HCT116 (cell line): Measurements from ENCODE around the gene CDX1. TPM values are rescaled to one million over a fixed set of nuclear protein-coding genes. Genes with fewer than 3 reads are reported as not detected.
A peak's percentile ranks its signal among the peaks of the same experiment; 100 is the strongest.

ENCODE experiments used
- ATAC-seq: fragments of 200-7000 bp; cut with Tn5 transposase; 2 replicates; pipeline ENCODE4 v1.9.1; 2020; ENCODE audit warnings: mild to moderate bottlenecking, moderate library complexity
- BruUV-seq: library from RNA; stranded (reverse); fragments of 400-500 nt; replicated peaks from 2 replicates; lab custom pipeline; 2021; lab: Mats Ljungman, UMichigan
- CTCF ChIA-PET: fragments of 300-600 bp; sonication (Branson Sonifier 250); formaldehyde crosslinking; loops from one replicate; lab custom pipeline; 2021; ENCODE audit warnings: antibody characterized with exemption; lab: Charles Lee
- POLR2A ChIA-PET: fragments of 300-600, 350-600 bp; sonication (Branson Sonifier 250); formaldehyde crosslinking; loops from one replicate; lab custom pipeline; 2021; ENCODE audit warnings: antibody characterized with exemption; lab: Charles Lee
- RAD21 ChIA-PET, 2 experiments: fragments of 300-600 bp; sonication (Branson Sonifier 250); formaldehyde crosslinking; loops; one replicate each; lab custom pipeline; 2023; ENCODE audit warnings: low total read pairs in 2 of 2; ENCODE audit not compliant: uncharacterized antibody in 2 of 2, unreplicated experiment in 2 of 2, low non-redundant PET in 1 of 2; lab: Charles Lee
- DNase-seq: peaks from one replicate; pipeline ENCODE4 v3.0.0-alpha.2; 2010; ENCODE audit warnings: low read depth, low spot score
- H2AFZ ChIP-seq: fragments of 200-600 bp; shearing (Covaris generic), sonication (generic); 2 replicates; pipeline ENCODE4 v1.6.1; 2017; ENCODE audit warnings: low read depth, mixed run types, mixed read lengths, antibody characterized with exemption, low read length; ENCODE audit not compliant: poor library complexity, severe bottlenecking
- H3K27ac ChIP-seq: 2 replicates; pipeline ENCODE4 v1.5.1; 2012; ENCODE audit warnings: low read depth, low read length
- H3K27me3 ChIP-seq: fragments of 200-600 bp; sonication (generic); 2 replicates; pipeline ENCODE4 v1.6.1; 2016; ENCODE audit warnings: mixed run types, low read length, mixed read lengths; ENCODE audit not compliant: insufficient read depth
- H3K36me3 ChIP-seq, 2 experiments: fragments of 200-500 bp in 1 of 2; fragments of 200-600 bp in 1 of 2; sonication (Bioruptor generic) in 1 of 2; sonication (generic) in 1 of 2; 2 replicates each; pipeline versions ENCODE4 v1.5.1 to v1.6.1; 2014 to 2016; ENCODE audit warnings: low read length in 2 of 2, inconsistent platforms in 1 of 2, mixed read lengths in 1 of 2, mixed run types in 1 of 2; ENCODE audit not compliant: insufficient read depth in 2 of 2, control insufficient read depth in 1 of 2
- H3K4me1 ChIP-seq, 2 experiments: fragments of 200-600 bp in 1 of 2; sonication (generic) in 1 of 2; 2 replicates each; pipeline versions ENCODE4 v1.5.1 to v1.6.1; 2012 to 2017; ENCODE audit warnings: low read length in 2 of 2, inconsistent platforms in 1 of 2, mild to moderate bottlenecking in 1 of 2, mixed read lengths in 1 of 2, mixed run types in 1 of 2, moderate library complexity in 1 of 2; ENCODE audit not compliant: insufficient read depth in 2 of 2, control insufficient read depth in 1 of 2
- H3K4me2 ChIP-seq: fragments of 200-600 bp; sonication (generic); 2 replicates; pipeline ENCODE4 v1.6.1; 2017; ENCODE audit warnings: mixed run types, low read length, mixed read lengths
- H3K4me3 ChIP-seq, 2 experiments: fragments of 200-600 bp in 1 of 2; sonication (generic) in 1 of 2; replicated peaks in 1 of 2; 2 replicates each; pipeline ENCODE4 v1.5.1; 2011 to 2016; ENCODE audit warnings: low read length in 2 of 2, control low read depth in 1 of 2, low read depth in 1 of 2, mild to moderate bottlenecking in 1 of 2, mixed read lengths in 1 of 2, mixed run types in 1 of 2
- H3K79me2 ChIP-seq: fragments of 200-600 bp; sonication (generic); 2 replicates; pipeline ENCODE4 v1.6.1; 2017; ENCODE audit warnings: mild to moderate bottlenecking, mixed run types, low read length, moderate library complexity, mixed read lengths; ENCODE audit not compliant: insufficient read depth
- H3K9ac ChIP-seq: fragments of 200-600 bp; sonication (generic); 2 replicates; pipeline ENCODE4 v1.6.1; 2016; ENCODE audit warnings: low read length, mixed read lengths
- H3K9me2 ChIP-seq: fragments of 200-600 bp; sonication (generic), shearing (Covaris generic); 2 replicates; pipeline ENCODE4 v1.6.1; 2017; ENCODE audit warnings: mixed run types, mild to moderate bottlenecking, moderate library complexity; ENCODE audit not compliant: insufficient read depth
- H3K9me3 ChIP-seq, 2 experiments: fragments of 200-500 bp in 1 of 2; fragments of 200-600 bp in 1 of 2; sonication (Bioruptor generic) in 1 of 2; sonication (generic) in 1 of 2; 2 replicates each; pipeline ENCODE4 v1.6.1; 2014 to 2017; ENCODE audit warnings: low read length in 2 of 2, mixed read lengths in 2 of 2, inconsistent platforms in 1 of 2, low read depth in 1 of 2, mild to moderate bottlenecking in 1 of 2, mixed run types in 1 of 2, moderate library complexity in 1 of 2; ENCODE audit not compliant: control insufficient read depth in 1 of 2, insufficient read depth in 1 of 2
- H4K20me1 ChIP-seq: fragments of 200-600 bp; sonication (generic), shearing (Covaris generic); 2 replicates; pipeline ENCODE4 v1.6.1; 2017; ENCODE audit warnings: mixed run types, mild to moderate bottlenecking, moderate library complexity; ENCODE audit not compliant: insufficient read depth
- ATF3 ChIP-seq: IDR thresholded peaks from 2 replicates; pipeline ENCODE4 v1.6.1; 2012
- CBX3 ChIP-seq: IDR thresholded peaks from 2 replicates; pipeline ENCODE4 v1.6.1; 2012; ENCODE audit warnings: low read depth
- CEBPB ChIP-seq: IDR thresholded peaks from 2 replicates; pipeline ENCODE4 v1.6.1; 2012; ENCODE audit warnings: low read depth
- EGR1 ChIP-seq: IDR thresholded peaks from 2 replicates; pipeline ENCODE4 v1.6.1; 2012; ENCODE audit warnings: low read depth
- ELF1 ChIP-seq: IDR thresholded peaks from 2 replicates; pipeline ENCODE4 v1.6.1; 2012; ENCODE audit warnings: low read depth, borderline replicate concordance
- EZH2 ChIP-seq: fragments of 200-600 bp; sonication (generic); IDR thresholded peaks from 2 replicates; pipeline ENCODE4 v1.6.1; 2017; ENCODE audit warnings: antibody characterized with exemption, mixed run types
- FOSL1 ChIP-seq: IDR thresholded peaks from 2 replicates; pipeline ENCODE4 v1.6.1; 2012; ENCODE audit warnings: low read depth
- POLR2A ChIP-seq: IDR thresholded peaks from 2 replicates; pipeline ENCODE4 v1.7.0; 2011; ENCODE audit warnings: borderline replicate concordance; ENCODE audit not compliant: insufficient read depth, insufficient read length; ENCODE audit errors: extremely low read depth
- POLR2AphosphoS5 ChIP-seq: IDR thresholded peaks from 2 replicates; pipeline ENCODE4 v1.6.1; 2011; ENCODE audit warnings: mild to moderate bottlenecking, low read depth, low read length, moderate library complexity
- RAD21 ChIP-seq: IDR thresholded peaks from 2 replicates; pipeline ENCODE4 v1.6.1; 2012; ENCODE audit warnings: low read depth, mild to moderate bottlenecking
- SIN3A ChIP-seq: IDR thresholded peaks from 2 replicates; pipeline ENCODE4 v1.6.1; 2012; ENCODE audit warnings: low read depth
- TCF7L2 ChIP-seq: IDR thresholded peaks from 2 replicates; pipeline ENCODE4 v1.7.0; 2011; ENCODE audit warnings: borderline replicate concordance, inconsistent platforms; ENCODE audit not compliant: insufficient read depth, insufficient read length; ENCODE audit errors: extremely low read depth
- ZBTB33 ChIP-seq: IDR thresholded peaks from 2 replicates; pipeline ENCODE4 v1.6.1; 2011; ENCODE audit warnings: mild to moderate bottlenecking, low read length, moderate library complexity; ENCODE audit not compliant: insufficient replicate concordance; ENCODE audit errors: extremely low read depth
- ZFX ChIP-seq: fragments of 450-650 bp; IDR thresholded peaks from 2 replicates; pipeline ENCODE4 v1.6.1; 2017
- intact Hi-C: fragments of 100-400 bp; cut with micrococcal nuclease; formaldehyde crosslinking; loops from 2 replicates; pipeline ENCODE4 v1.10.0; 2022
- total RNA-seq: library from RNA; stranded (reverse); gene quantifications from one replicate; pipeline ENCODE4 v1.2.1, GENCODE V29; 2021; ENCODE audit not compliant: unreplicated experiment
- TF ChIP-seq, protein P1 (sequence below): IDR thresholded peaks from 2 replicates; pipeline ENCODE4 v1.6.1; 2012
- TF ChIP-seq, protein P2 (sequence below), 3 experiments: fragments of 200-600 bp in 1 of 3; sonication (generic) in 1 of 3; IDR thresholded peaks in 2 of 3; conservative IDR thresholded peaks in 1 of 3; 2 replicates each; pipeline ENCODE4 v1.5.1; 2012 to 2017; ENCODE audit warnings: low read depth in 2 of 3, low read length in 2 of 3, antibody characterized with exemption in 1 of 3, borderline replicate concordance in 1 of 3, control low read depth in 1 of 3, mild to moderate bottlenecking in 1 of 3, mixed read lengths in 1 of 3, mixed run types in 1 of 3, moderate library complexity in 1 of 3; ENCODE audit not compliant: insufficient read depth in 1 of 3

Gene CDX1
- total RNA-seq, 1 experiment from 2014 or later: not detected

- DNase-seq (no peak), ATAC-seq (peak; percentile 41)
- ChIA-PET CTCF (no interaction called here), RAD21 (no interaction called here), POLR2A (no interaction called here)
- Histone ChIP-seq H2AFZ (no peak overlapping the region), H4K20me1 (no peaks in the 10 kb centered on the region), H3K9ac (no peak overlapping the region), H3K4me1 (no peaks in the 10 kb centered on the region; a peak in 1 of 4 replicates), H3K36me3 (no peaks in the 10 kb centered on the region), H3K79me2 (no peaks in the 10 kb centered on the region), H3K4me3 (no peak overlapping the region), H3K27ac (no peak overlapping the region), H3K9me3 (no peaks in the 10 kb centered on the region), H3K27me3 (no peaks in the 10 kb centered on the region), H3K4me2 (no peak overlapping the region), H3K9me2 (no peaks in the 10 kb centered on the region)
- intact Hi-C loops: no loop called here
- TF ChIP-seq CEBPB (no peak), ELF1 (no peak), EZH2 (no peak), RAD21 (no peak), EGR1 (no peak), POLR2AphosphoS5 (no peak)
- TF ChIP-seq, protein P1, sequence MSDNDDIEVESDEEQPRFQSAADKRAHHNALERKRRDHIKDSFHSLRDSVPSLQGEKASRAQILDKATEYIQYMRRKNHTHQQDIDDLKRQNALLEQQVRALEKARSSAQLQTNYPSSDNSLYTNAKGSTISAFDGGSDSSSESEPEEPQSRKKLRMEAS: no peak
- no TSS peak for BruUV-seq
Measured at GRCh38 chr5:150153957-150154617, 12.5 kb upstream of the CDX1 start.

- no peaks in the 10 kb centered on the region; a peak in 1 of 4 replicates for H3K4me1 ChIP-seq
- no peaks in the 10 kb centered on the region for H3K9me2 ChIP-seq
- no peak overlapping the region for H2AFZ ChIP-seq
- H4K20me1 ChIP-seq: no peaks in the 10 kb centered on the region
- H3K27ac ChIP-seq: no peak overlapping the region
- H3K9ac ChIP-seq: no peak overlapping the region
- no peak overlapping the region for H3K4me3 ChIP-seq
- BruUV-seq: no TSS peak
- CTCF ChIA-PET: no interaction called here
- ATAC-seq: no peak
- H3K36me3 ChIP-seq: no peaks in the 10 kb centered on the region
- POLR2A ChIA-PET: no interaction called here
- H3K79me2 ChIP-seq: no peaks in the 10 kb centered on the region
- intact Hi-C loops: no loop called here
- no peaks in the 10 kb centered on the region for H3K9me3 ChIP-seq
- no peak overlapping the region for H3K4me2 ChIP-seq
- RAD21 ChIA-PET: no interaction called here
- DNase-seq: no peak
- H3K27me3 ChIP-seq: no peaks in the 10 kb centered on the region
- TF ChIP-seq POLR2AphosphoS5 (no peak), EZH2 (no peak), CBX3 (no peak), EGR1 (no peak), SIN3A (no peak), ZBTB33 (no peak), ZFX (no peak), ELF1 (no peak), ATF3 (no peak), TCF7L2 (no peak), FOSL1 (no peak), POLR2A (no peak)
- TF ChIP-seq, protein P2, sequence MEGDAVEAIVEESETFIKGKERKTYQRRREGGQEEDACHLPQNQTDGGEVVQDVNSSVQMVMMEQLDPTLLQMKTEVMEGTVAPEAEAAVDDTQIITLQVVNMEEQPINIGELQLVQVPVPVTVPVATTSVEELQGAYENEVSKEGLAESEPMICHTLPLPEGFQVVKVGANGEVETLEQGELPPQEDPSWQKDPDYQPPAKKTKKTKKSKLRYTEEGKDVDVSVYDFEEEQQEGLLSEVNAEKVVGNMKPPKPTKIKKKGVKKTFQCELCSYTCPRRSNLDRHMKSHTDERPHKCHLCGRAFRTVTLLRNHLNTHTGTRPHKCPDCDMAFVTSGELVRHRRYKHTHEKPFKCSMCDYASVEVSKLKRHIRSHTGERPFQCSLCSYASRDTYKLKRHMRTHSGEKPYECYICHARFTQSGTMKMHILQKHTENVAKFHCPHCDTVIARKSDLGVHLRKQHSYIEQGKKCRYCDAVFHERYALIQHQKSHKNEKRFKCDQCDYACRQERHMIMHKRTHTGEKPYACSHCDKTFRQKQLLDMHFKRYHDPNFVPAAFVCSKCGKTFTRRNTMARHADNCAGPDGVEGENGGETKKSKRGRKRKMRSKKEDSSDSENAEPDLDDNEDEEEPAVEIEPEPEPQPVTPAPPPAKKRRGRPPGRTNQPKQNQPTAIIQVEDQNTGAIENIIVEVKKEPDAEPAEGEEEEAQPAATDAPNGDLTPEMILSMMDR (IDR thresholded peaks at IDR 0.05 in 2 of 3, conservative IDR thresholded peaks at IDR 0.05 in 1 of 3; ENCODE audit: borderline replicate concordance in 1 of 3, insufficient read depth in 1 of 3, low read depth in 2 of 3, low read length in 2 of 3): no peak
- TF ChIP-seq, protein P1: no peak
Measured at GRCh38 chr5:150154618-150155128, 11.9 kb upstream of the CDX1 start.
